ENCODE results near the gene NEDD8.

Gene NEDD8

DNA sequence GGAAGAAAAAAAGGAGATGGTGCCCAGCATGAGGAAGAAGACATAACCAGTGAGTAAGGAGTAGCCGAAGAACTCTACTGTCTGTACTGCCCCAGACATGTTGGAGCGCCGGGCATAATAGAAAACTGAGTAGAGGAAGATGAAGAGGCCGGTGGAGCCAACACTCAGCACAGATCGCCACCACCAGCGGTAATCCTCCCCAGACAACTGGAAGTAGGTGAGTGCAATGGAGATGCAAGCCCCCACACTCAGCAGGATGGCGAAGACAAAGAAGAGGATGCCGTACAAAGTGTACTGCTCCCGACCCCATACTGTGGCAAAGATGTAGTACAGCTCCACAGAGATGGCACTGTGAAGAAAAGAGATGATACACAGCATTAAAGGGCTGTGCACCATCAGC lies 42.7 kb downstream of the NEDD8 start:
- TF ChIP-seq CTCF (IDR thresholded peaks at IDR 0.05; ENCODE audit: low read depth, low read length, missing control alignments), result no peak
- DNase-seq, result no peak
- in situ Hi-C loops (cut with HindIII; ENCODE audit: low pct_ligation_motif_present, low sequenced_read_pairs), result no loop called here
- Histone ChIP-seq H3K27me3 (replicated peaks) (no peaks in the 10 kb centered on the region), H3K27ac (no peak overlapping the region), H3K36me3 (replicated peaks) (peaks cover 46% of the 10 kb centered on the region), H3K4me3 (ENCODE audit: low read depth, low read length) (no peak overlapping the region)

DNA sequence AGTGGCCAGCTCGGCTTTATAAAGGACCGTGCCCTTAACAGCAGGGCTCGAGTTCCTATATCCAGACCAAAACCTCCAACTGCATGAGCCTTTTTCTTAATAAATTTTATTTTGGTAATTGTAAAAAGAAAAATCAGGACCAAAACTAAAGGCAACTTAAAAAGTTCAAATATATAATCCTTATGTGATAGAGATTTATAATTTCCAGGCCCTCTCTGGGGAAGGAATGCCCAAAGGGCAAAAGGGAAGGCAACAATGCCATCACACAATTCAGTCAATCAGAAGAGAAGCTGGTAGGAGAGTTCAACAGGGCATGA lies 43.1 kb downstream of the NEDD8 start:
- Histone ChIP-seq H3K36me3 (replicated peaks) (peaks cover 49% of the 10 kb centered on the region), H3K4me3 (ENCODE audit: low read depth, low read length) (peak overlapping the region; percentile 27), H3K27ac (no peak overlapping the region), H3K27me3 (replicated peaks) (no peaks in the 10 kb centered on the region)
- TF ChIP-seq CTCF (IDR thresholded peaks at IDR 0.05; ENCODE audit: low read depth, low read length, missing control alignments), result no peak
- DNase-seq, result no peak
- in situ Hi-C loops (cut with HindIII; ENCODE audit: low pct_ligation_motif_present, low sequenced_read_pairs), result no loop called here

- no peak for TF ChIP-seq CTCF (IDR thresholded peaks at IDR 0.05; ENCODE audit: low read depth, low read length, missing control alignments)
- H3K4me3 ChIP-seq (ENCODE audit: low read depth, low read length), result peak within 1 kb of the TSS; percentile 86
- no peaks in the 10 kb centered on the region for H3K27me3 ChIP-seq (replicated peaks)
- H3K27ac ChIP-seq, result peak within 1 kb of the TSS; percentile 19
- in situ Hi-C loops (cut with HindIII; ENCODE audit: low pct_ligation_motif_present, low sequenced_read_pairs), result no loop called here
- H3K36me3 ChIP-seq (replicated peaks), result peaks cover 50% of the 10 kb centered on the region
- peak; percentile 95 for DNase-seq
Observed at GRCh38 chr14:24188251-24189058, 43.7 kb downstream of the NEDD8 start, which contains the start of gene IPO4. TSS of gene IPO4 (minus strand) at chr14:24188816. CDS start at chr14:24188787, 29 bp downstream.

DNA sequence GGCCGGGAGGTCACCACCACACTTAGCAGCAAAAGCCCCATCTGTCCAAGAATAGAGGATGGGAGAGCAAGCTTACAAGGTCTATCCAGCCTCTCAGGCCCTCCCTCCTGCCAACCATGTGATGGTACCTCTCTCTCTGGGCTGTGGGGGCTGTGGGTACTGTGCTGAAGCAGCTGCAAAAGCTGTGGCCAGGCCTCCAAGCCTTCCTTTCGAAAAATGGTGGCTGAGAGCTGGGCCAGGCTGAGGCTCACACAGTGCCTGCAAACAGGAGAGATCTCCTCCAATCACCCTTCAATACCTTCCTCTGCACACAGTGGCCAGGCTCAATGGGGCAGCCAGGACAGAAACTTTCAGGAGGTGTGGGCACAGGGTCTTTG lies 44.6 kb downstream of the NEDD8 start:
- TF ChIP-seq CTCF (IDR thresholded peaks at IDR 0.05; ENCODE audit: low read depth, low read length, missing control alignments), result no peak
- Histone ChIP-seq H3K36me3 (replicated peaks) (peaks cover 51% of the 10 kb centered on the region), H3K27me3 (replicated peaks) (no peaks in the 10 kb centered on the region), H3K4me3 (ENCODE audit: low read depth, low read length) (peak overlapping the region; percentile 86), H3K27ac (no peak overlapping the region)
- in situ Hi-C loops (cut with HindIII; ENCODE audit: low pct_ligation_motif_present, low sequenced_read_pairs), result no loop called here
- DNase-seq, result no peak

DNA sequence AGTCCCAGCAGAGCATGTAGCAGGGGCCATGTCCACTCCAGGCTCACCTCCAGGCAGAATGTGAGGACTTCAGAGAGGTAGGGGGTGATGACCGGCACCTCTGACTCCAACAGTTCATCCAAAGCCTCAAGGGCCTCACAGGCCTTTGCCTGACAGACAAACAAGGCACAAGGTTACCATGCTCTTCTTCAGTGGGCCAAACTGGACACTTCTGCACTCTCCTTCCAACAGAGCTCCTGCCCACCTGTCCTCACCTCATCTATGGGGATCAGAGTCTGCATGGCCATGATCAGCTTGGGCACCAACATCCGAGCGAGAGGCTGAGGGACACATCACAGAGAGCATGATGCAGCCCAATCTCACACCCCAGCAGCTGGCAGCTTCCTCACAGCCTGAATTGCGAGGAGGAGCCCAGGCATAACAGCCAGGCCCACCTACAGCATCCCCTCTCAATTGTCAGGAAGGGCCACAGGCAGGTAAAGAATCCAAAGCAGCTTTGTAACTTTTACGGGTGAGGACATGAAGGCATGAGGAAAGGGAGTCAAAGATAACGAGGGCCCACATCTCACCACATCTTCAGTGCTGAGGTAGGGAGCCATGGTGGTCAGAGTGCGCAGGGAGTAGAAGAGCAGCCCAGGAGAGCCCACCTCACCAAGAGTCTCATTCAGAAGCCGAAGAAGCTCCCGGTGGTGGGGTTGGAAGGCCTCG lies 45.2 kb downstream of the NEDD8 start:
- in situ Hi-C loops (cut with HindIII; ENCODE audit: low pct_ligation_motif_present, low sequenced_read_pairs), result no loop called here
- no peak overlapping the region for H3K4me3 ChIP-seq (ENCODE audit: low read depth, low read length)
- TF ChIP-seq CTCF (IDR thresholded peaks at IDR 0.05; ENCODE audit: low read depth, low read length, missing control alignments), result no peak
- no peaks in the 10 kb centered on the region for H3K27me3 ChIP-seq (replicated peaks)
- H3K27ac ChIP-seq, result no peak overlapping the region
- no peak for DNase-seq
- H3K36me3 ChIP-seq (replicated peaks), result peaks cover 51% of the 10 kb centered on the region

All from brain microvascular endothelial cell (primary cell).